MM.1S (cell line): ENCODE results near the gene COL25A1.
"Not testable (repeated sequence)": the region's sequence is repeated elsewhere in the genome, so short reads cannot be mapped to it uniquely, and the experiment has no call there.

ENCODE experiments used
- DNase-seq: peaks from one replicate; pipeline ENCODE4 v3.0.0-alpha.2; 2015
- H2AFZ ChIP-seq: fragments of 300-600 bp; sonication (generic); 2 replicates; pipeline ENCODE4 v1.6.0; 2016; ENCODE audit warnings: antibody characterized with exemption, low read length
- H3F3A ChIP-seq: fragments of 300-600 bp; sonication (generic); 2 replicates; pipeline ENCODE4 v1.6.1; 2016; ENCODE audit warnings: mild to moderate bottlenecking, antibody characterized with exemption, low read length, moderate library complexity, mixed read lengths; ENCODE audit not compliant: insufficient read depth
- H3K27ac ChIP-seq: fragments of 300-600 bp; sonication (generic); 2 replicates; pipeline ENCODE4 v1.5.1; 2016; ENCODE audit warnings: mild to moderate bottlenecking, low read length
- H3K27me3 ChIP-seq: fragments of 300-600 bp; sonication (generic); replicated peaks from 2 replicates; pipeline ENCODE4 v1.6.0; 2016; ENCODE audit warnings: low read length; ENCODE audit not compliant: insufficient read depth
- H3K36me3 ChIP-seq: fragments of 300-600 bp; sonication (generic); replicated peaks from 2 replicates; pipeline ENCODE4 v1.6.1; 2016; ENCODE audit warnings: mild to moderate bottlenecking, low read length, mixed read lengths; ENCODE audit not compliant: insufficient read depth
- H3K4me1 ChIP-seq: fragments of 300-600 bp; sonication (generic); 2 replicates; pipeline ENCODE4 v1.6.1; 2016; ENCODE audit warnings: low read length, mixed read lengths
- H3K4me2 ChIP-seq: fragments of 300-600 bp; sonication (generic); 2 replicates; pipeline ENCODE4 v1.6.0; 2016; ENCODE audit warnings: low read depth, low read length
- H3K4me3 ChIP-seq: fragments of 300-600 bp; sonication (generic); 2 replicates; pipeline ENCODE4 v1.5.1; 2016; ENCODE audit warnings: low read length, mixed read lengths
- H3K79me2 ChIP-seq: fragments of 300-600 bp; sonication (generic); 2 replicates; pipeline ENCODE4 v1.6.1; 2016; ENCODE audit warnings: mixed run types, low read length, mixed read lengths
- H3K9ac ChIP-seq: fragments of 300-600 bp; sonication (generic); 2 replicates; pipeline ENCODE4 v1.6.1; 2016; ENCODE audit warnings: low read length, mixed read lengths
- H3K9me2 ChIP-seq: fragments of 300-600 bp; sonication (generic); replicated peaks from 2 replicates; pipeline ENCODE4 v1.6.1; 2016; ENCODE audit warnings: mild to moderate bottlenecking, low read length, mixed read lengths; ENCODE audit not compliant: insufficient read depth
- H3K9me3 ChIP-seq: fragments of 300-600 bp; sonication (generic); replicated peaks from 2 replicates; pipeline ENCODE4 v1.6.1; 2016; ENCODE audit warnings: mild to moderate bottlenecking, low read length, mixed read lengths; ENCODE audit not compliant: insufficient read depth
- H4K20me1 ChIP-seq: fragments of 300-600 bp; sonication (generic); 2 replicates; pipeline ENCODE4 v1.6.1; 2016; ENCODE audit warnings: mild to moderate bottlenecking, low read length, moderate library complexity, mixed read lengths; ENCODE audit not compliant: insufficient read depth
- EZH2 ChIP-seq: fragments of 300-600 bp; sonication (generic); optimal IDR thresholded peaks from 2 replicates; pipeline ENCODE3; 2017; ENCODE audit warnings: low read depth, mild to moderate bottlenecking, antibody characterized with exemption, low read length, mixed read lengths
- EZH2phosphoT487 ChIP-seq: fragments of 300-600 bp; sonication (generic); IDR thresholded peaks from 2 replicates; pipeline ENCODE4 v1.6.1; 2018; ENCODE audit warnings: antibody characterized with exemption, low read length
- TF ChIP-seq, protein P1 (sequence below): fragments of 300-600 bp; sonication (generic); IDR thresholded peaks from 2 replicates; pipeline ENCODE4 v1.5.1; 2016; ENCODE audit warnings: antibody characterized with exemption, low read length, mixed read lengths

COL25A1 gene

DNA sequence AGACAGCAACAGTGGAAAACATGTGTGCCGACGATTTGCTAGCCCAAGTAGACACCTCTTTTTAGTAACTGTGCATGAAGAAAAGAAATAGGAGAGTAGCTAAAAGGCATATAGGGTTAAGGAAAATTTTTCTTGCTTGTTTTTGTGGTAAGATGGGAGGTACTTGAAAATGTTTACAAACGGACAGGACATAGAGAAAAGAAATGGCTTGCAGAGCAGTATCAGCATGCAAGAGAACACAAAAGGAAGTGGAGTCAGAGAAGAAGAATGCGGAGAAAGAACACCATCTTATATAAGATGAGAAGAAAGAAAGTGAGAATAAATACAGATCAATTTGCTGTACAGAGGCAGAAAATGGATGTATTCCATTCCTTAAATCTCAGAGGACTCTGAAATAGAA lies 275.9 kb downstream of the COL25A1 start:
- H3F3A ChIP-seq, result no peaks in the 10 kb centered on the region
- H3K27me3 ChIP-seq, result no peaks in the 10 kb centered on the region
- no peaks in the 10 kb centered on the region for H3K79me2 ChIP-seq
- H3K4me1 ChIP-seq, result no peaks in the 10 kb centered on the region
- DNase-seq, result no peak
- no peak overlapping the region for H3K4me2 ChIP-seq
- TF ChIP-seq, protein P1, sequence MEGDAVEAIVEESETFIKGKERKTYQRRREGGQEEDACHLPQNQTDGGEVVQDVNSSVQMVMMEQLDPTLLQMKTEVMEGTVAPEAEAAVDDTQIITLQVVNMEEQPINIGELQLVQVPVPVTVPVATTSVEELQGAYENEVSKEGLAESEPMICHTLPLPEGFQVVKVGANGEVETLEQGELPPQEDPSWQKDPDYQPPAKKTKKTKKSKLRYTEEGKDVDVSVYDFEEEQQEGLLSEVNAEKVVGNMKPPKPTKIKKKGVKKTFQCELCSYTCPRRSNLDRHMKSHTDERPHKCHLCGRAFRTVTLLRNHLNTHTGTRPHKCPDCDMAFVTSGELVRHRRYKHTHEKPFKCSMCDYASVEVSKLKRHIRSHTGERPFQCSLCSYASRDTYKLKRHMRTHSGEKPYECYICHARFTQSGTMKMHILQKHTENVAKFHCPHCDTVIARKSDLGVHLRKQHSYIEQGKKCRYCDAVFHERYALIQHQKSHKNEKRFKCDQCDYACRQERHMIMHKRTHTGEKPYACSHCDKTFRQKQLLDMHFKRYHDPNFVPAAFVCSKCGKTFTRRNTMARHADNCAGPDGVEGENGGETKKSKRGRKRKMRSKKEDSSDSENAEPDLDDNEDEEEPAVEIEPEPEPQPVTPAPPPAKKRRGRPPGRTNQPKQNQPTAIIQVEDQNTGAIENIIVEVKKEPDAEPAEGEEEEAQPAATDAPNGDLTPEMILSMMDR, result no peak
- no peak for TF ChIP-seq EZH2phosphoT487
- TF ChIP-seq EZH2, result no peak
- no peaks in the 10 kb centered on the region for H3K36me3 ChIP-seq
- H3K9me3 ChIP-seq, result no peaks in the 10 kb centered on the region
- H4K20me1 ChIP-seq, result no peaks in the 10 kb centered on the region
- H3K27ac ChIP-seq, result no peak overlapping the region
- H3K9me2 ChIP-seq, result no peaks in the 10 kb centered on the region
- H3K9ac ChIP-seq, result no peak overlapping the region
- H3K4me3 ChIP-seq, result no peak overlapping the region
- H2AFZ ChIP-seq, result no peak overlapping the region

DNA sequence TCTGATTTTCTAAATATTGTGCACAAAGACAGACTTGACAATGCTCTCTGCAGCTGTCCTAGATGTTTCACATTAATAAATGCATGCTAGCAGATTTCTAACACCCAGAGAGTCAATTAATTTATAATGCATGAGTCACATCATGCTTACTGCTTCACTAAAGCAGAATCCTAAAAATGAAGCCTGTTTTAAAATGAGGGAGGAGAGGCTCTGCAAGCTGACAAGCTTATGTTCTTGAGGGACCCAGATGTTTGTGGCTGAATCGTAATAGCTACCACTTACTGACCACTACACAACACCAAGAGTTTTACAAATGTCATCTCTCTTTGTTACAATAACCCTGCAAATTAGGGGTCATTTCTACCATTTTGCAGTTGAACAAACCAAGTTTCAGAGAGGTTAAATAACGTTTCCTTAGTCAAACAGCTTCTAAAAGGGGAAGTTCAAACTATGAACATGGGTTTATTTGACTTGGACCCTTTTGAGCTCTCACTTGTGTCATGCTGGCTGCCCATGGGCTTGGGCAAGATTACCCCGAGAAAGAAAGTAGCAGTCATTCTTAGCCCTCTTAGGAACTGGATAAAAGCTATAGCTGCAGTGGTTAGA lies 276.9 kb downstream of the COL25A1 start:
- Histone ChIP-seq H3K9me2 (no peaks in the 10 kb centered on the region), H3K4me1 (no peaks in the 10 kb centered on the region), H3K9me3 (no peaks in the 10 kb centered on the region), H2AFZ (no peak overlapping the region), H3K79me2 (no peaks in the 10 kb centered on the region), H3K27me3 (no peaks in the 10 kb centered on the region), H3K4me2 (no peak overlapping the region), H3K4me3 (no peak overlapping the region), H3K36me3 (no peaks in the 10 kb centered on the region), H4K20me1 (no peaks in the 10 kb centered on the region), H3F3A (no peaks in the 10 kb centered on the region), H3K9ac (no peak overlapping the region), H3K27ac (no peak overlapping the region)
- no peak for DNase-seq
- TF ChIP-seq EZH2phosphoT487, result no peak
- TF ChIP-seq, protein P1, result no peak
- no peak for TF ChIP-seq EZH2

DNA sequence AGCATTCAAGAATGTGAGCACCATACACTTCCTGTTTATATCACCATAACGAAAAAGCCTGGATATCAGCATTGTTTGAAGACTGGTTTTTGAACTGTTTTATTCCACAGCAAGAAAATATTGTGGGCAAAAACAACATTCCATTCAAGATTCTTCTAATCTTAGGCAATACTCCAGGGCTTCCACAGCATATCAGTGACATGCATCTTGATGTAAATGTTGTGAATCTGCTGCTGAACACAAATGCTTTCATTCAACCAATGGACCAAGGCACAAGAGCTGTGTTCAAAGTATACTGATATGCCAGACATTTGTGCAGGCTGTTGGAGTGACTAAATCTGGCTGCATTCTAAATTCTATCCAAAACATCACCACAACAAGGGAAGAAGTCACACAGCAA lies 279.5 kb downstream of the COL25A1 start:
- Histone ChIP-seq H3F3A (no peaks in the 10 kb centered on the region), H3K4me2 (no peak overlapping the region), H3K4me3 (no peak overlapping the region), H3K36me3 (no peaks in the 10 kb centered on the region), H3K9me3 (no peaks in the 10 kb centered on the region), H3K9me2 (no peaks in the 10 kb centered on the region), H2AFZ (no peak overlapping the region), H3K27me3 (no peaks in the 10 kb centered on the region), H3K4me1 (no peaks in the 10 kb centered on the region), H3K27ac (no peak overlapping the region), H3K9ac (no peak overlapping the region), H3K79me2 (no peaks in the 10 kb centered on the region), H4K20me1 (no peaks in the 10 kb centered on the region)
- TF ChIP-seq, protein P1, result no peak
- TF ChIP-seq EZH2phosphoT487 (no peak), EZH2 (no peak)
- no peak for DNase-seq

DNA sequence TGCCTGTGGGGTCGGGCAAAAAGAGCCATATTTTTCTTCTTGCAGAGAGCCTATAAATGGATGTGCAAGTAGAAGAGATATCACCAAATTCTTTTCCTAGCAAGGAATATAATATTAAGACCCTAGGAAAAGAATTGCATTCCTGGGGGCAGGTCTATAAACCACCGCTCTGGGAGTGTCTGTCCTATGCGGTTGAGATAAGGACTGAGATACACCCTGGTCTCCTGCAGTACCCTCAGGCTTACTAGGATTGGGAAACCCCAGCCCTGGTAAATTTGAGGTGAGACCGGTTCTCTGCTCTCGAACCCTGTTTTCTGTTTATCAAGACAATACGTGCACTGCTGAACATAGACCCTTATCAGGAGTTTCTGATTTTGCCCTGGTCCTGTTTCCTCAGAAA lies 280.8 kb downstream of the COL25A1 start:
- H3K27ac ChIP-seq, H2AFZ ChIP-seq, H3K79me2 ChIP-seq, H4K20me1 ChIP-seq, H3K4me3 ChIP-seq, H3K9me3 ChIP-seq, H3K4me1 ChIP-seq, H3K27me3 ChIP-seq, DNase-seq, H3F3A ChIP-seq, H3K9ac ChIP-seq, H3K36me3 ChIP-seq, H3K4me2 ChIP-seq, H3K9me2 ChIP-seq: not testable (repeated sequence)
